Ramos (cell line): ENCODE data around the gene TRPT1.

Experiments used
- in situ Hi-C: fragments of 300-500 bp; cut with MboI; formaldehyde crosslinking; loops from one replicate; pipeline ENCODE4 v1.14.3; 2022; ENCODE audit warnings: low sequenced_read_pairs; ENCODE audit not compliant: unreplicated experiment

The TRPT1 gene

DNA sequence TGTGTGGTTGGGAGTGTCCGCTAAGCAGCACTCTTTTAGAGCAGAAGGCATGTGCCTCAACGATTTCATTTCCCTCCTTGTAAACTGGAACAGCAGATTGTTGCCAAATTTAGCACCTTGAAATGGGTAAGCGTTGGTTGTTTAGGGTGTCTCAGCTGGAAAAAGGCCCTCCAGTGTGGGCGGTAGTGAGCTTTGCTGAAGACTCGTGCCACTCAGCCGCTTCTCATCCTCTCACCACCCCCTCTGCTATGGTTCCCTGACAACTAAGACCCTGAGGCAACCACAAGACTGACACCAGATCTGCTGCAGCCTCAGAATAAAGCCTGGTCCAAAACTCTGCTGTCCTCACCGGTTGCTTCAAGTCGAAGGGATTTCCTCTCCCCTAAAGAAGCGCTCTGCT is 29.4 kb downstream of the TRPT1 start:
- in situ Hi-C loops = no loop called here

DNA sequence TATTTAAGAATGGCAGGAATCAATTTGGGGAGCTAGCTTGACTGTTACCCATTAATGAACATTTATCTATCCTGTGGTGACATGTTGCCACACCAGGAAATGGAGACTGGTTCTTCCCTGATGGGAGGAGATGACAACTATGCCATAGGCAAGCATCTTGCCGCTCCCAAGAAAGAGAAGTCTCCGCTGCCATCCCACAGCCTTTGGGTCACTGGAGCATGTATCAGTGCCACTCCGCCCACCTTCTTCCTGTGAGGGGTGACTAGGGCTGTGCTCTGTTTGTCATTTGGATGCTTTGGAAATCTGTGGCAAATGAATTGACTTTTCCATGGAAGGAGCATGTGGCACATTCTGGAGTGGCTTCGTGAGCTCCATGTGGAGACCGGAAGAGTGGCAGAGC is 33.6 kb downstream of the TRPT1 start:
- in situ Hi-C loops = no loop called here

DNA sequence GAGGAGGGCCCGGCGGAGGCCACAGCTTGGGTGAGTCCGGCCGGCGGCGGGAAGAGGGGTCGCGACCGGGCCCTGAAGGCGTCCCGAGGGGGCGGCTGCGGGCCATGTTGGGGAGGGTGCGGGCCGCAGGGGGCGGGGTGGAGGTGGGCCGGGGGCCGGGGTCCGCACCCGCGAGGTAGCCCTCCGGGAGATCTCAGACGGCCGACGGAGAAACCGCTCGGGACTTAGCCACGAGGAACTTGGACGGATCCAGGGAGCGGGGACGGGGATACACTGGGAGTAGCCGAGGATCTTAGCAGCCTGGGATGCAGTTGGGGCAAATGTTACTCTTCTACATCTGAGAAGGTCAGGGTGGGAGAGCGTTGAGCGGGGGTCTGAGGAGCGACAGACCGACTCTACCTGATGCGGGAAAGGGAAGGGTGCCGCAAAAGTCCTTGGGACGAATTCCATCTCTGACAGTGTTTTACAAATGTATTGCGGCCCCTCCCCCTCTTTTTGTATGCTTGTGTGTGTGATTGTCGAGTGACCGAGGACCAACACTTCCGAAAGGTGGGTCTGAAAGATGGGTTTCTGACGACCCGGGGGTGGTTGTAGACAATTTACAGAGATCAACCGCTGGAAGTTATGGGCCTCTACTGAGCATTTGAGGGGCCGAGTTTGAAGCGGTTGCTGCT is 39.4 kb downstream of the TRPT1 start:
- in situ Hi-C loops = no loop called here

DNA sequence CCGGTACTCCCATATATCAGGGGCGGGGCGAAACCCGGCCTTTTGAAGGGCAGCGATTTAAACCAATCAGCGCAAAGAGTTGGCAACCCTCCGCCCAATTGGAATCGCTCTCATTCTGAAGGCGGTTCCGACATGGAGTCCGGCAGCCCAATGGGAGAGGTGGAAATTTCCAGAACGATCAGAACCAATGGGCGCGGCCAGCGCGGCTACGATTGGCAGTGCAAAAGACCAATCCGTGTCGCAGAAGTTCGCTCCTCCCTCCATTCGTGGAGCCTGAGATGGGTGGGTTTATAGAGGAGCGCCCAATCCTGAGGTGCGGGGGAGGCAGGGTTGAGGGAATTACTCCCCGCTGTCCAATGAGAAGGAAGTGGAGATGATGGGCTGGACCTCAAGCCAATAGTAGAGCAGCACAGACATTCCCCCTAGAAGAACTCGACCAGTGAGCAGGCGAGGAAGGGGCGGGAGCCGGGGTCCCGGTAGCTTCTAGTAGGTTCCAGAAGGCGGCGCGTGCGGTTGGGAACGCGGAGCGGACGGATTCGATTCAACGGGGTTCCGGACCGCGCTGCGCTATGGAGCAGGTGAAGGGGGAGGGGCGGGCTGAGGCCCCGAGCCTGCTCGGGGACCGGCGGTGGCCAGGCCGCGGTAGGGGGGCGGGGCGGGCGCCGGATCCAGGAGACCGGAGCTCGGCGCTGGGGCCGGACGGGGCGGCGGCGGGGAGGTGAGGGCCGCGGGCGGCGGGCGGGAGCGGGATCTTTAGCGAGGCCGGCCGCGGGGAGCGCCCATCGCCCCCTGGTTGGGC is 40.1 kb downstream of the TRPT1 start, which contains the start of gene STIP1:
TSS of gene STIP1 (plus strand) at position 479 of the 799 bp plus-strand sequence. CDS start at position 570, 91 bp downstream.
- in situ Hi-C loops = no loop called here

DNA sequence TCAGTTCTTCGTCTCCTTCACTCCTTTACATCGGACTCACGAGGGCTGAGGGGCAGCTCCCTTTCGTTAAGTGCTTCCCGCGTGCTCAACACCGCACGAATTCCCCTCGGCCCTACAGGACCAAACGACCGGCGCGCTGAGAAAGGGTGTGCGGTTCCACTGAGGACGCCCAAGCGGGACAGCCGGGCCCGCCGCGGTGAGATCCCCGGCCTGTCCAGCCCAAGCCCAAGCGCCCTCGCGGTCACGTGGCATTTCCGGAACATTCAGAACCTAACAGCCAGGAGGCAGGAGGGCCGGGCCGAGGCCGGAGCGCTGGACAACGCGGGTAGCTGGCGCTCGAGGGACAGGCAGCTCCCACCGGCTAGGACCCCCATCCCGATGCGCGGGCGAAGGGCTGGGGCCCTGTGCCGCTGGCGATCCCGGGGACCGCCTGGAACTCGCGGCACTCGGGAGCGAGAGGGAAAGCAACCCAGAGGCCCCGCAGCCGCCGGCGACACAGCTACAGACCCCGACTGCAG is 40.8 kb downstream of the TRPT1 start:
- in situ Hi-C loops = no loop called here

DNA sequence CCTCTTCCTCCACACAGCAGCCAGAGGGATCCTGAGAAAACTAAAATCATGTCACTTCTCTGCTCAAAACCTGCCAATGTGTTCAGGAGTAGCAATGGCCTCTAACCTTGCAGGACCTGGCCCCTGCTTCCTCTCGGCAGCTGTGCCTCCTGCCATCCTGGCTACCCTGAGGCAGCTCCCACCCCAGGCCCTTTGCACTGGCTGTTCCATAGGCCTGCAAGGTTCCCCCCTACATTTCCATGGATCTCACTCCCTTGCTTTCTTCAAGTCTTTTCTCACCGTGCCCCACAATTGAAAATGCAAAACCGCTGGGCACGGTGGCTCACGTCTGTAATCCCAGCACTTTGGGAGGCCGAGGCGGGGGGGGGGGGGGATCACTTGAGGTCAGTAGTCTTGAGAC is 42.1 kb downstream of the TRPT1 start:
- in situ Hi-C loops = no loop called here

DNA sequence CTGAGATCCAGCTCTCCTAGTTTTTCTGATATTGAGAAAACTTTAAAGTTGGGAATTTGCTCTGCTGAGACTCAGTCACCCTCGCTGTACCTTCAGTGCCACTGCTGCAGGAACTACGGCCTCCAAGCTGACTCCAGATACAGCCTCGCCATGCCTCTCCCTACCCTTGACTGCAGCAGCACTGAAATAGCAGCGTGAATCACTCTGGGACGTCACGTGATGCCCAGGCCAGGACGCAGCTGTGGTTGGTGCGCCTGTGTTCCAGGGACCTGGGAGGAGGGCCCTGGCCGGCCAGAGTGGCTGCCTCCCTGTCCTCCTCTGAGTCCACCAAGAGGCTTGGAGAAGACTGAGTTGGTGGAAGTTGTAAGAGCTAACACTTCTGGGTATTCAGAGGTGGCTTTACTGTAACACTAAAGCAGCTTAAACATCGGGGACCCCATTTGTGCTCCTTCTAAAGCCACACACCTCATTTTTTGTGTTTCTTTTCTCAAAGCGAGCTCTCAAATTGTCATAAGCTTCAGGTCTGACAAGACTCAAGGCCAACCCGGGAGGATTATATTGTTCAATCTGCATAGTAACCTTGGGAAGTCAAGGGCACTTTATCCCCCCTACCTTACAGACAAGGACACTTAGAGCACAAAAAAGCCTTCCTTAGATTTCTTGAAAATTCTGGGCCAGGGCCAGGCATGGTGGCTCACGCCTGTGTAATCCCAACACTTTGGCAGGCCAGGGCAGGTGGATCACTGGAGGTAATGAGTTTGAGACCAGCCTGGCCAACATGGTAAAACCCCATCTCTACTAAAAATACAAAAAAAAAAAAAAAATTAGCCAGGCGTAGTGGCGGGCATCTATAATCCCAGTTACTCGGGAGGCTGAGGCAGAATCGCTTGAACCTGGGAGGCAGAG is 44.2 kb downstream of the TRPT1 start:
- in situ Hi-C loops = no loop called here

DNA sequence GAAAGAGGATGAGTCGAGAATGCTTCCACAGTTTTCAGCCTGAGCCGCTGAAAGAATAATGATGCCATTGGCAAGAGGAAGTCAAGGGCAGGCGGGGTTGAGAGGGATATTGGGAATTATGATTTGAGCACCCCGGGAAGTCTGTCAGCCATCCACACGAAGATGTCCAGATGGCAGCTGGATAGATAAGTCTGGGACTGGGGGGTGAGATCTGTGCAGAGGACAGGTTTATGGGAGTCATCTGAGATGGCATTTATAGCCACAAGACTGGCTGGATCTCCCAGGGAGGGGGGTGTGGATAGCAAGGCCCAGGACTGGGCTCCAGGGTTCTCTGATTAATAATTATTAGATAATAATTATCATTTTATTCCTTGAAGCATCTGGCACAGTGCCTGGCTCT is 45.1 kb downstream of the TRPT1 start:
- in situ Hi-C loops = no loop called here

DNA sequence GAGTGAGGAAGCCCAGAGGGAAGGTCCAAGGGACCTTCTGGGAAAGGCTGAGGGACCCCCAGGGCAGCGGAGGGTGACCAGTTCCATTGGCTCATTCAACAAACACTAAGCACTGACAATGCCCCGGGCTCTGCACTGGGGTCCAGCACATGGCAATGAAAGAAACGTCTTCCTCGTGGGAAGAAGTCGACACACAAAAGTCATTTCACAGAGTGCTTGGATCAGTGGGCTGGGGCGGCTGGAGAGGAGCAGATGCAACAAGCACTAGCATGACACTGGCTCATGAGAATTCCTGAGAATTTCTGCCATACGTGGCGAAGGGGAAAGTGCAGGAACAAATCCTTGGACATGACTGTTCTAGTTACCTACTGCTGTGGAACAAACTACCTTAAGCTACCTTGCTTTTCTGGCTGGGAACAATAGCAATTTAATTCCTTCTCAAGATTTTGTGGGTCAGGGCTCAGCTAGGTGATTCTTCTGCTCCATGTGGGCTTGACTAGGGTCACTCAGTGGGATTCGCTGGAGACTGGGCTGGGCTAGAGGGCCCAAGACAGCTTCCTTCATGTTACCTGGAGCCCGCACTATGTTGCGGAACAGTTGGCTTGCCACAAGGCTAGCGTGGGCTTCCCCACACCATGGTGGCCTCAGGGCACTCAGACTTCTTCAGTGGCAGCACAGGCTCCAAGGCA is 46.9 kb downstream of the TRPT1 start:
- in situ Hi-C loops = no loop called here

DNA sequence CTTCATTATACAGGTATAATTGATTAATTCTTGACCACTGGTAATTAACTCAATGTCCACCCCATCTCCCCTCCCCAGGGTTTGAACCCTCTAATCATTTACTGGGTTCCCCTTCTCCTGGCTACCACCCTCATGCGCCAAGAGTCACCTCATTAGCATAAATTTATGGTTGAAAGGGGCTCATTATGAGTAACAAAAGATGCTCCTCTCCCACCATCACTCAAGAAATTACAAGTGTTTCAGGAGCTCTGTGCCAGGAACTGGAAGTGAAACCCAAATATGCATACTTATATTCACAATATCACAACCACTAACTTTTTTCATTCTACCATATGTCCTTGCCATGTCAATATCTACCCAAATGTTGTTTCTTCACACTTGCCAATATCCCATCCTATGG is 47.8 kb downstream of the TRPT1 start:
- in situ Hi-C loops = no loop called here

DNA sequence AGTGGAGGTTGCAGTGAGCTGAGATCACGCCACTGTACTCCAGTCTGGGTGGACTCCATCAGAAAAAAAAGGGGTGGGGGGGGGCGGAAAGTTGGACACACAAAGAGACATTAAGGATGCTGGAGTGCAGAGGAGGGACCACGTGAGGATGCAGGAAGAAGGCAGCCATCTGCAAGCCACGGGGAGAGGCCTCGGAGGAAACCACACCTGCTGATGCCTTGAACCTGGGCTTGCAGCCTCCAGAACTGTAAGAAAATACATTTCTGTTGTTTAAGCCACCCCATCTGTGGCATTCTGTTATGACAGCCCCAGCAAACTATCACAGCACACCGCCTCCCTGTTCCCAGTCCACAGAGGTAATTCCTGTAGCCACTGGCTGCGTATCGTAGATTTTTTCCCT is 49.2 kb downstream of the TRPT1 start:
- in situ Hi-C loops = no loop called here
